ENCODE measurements around the gene ASCC3. TPM values are rescaled to one million over a fixed set of nuclear protein-coding genes. Genes with fewer than 3 reads are reported as not detected.

ASCC3 gene
- total RNA-seq, 2 donors from 2014 or later: 35.7 to 56.2 TPM

- no peak for DNase-seq (ENCODE audit: low spot score)
- no peaks in the 10 kb centered on the region for H3K27me3 ChIP-seq (replicated peaks; ENCODE audit: insufficient read depth)
- TF ChIP-seq CTCF (IDR thresholded peaks at IDR 0.05): no peak
- no peaks in the 10 kb centered on the region for H3K4me1 ChIP-seq (ENCODE audit: control insufficient read depth in 1 of 2, low read depth in 2 of 2)
- H3K27ac ChIP-seq: no peak overlapping the region
- H3K4me3 ChIP-seq: no peak overlapping the region
- H3K36me3 ChIP-seq: no peaks in the 10 kb centered on the region
- no peak for ATAC-seq (ENCODE audit: insufficient number of reproducible peaks, low FRiP score, low read depth)
- no peaks in the 10 kb centered on the region for H3K9me3 ChIP-seq
Observed at GRCh38 chr6:100612094-100612493, 269.0 kb downstream of the ASCC3 start.

GRCh38 chr6:100599088-100599770 is 281.9 kb downstream of the ASCC3 start:
- H3K4me1 ChIP-seq (ENCODE audit: control insufficient read depth in 1 of 2, low read depth in 2 of 2): no peaks in the 10 kb centered on the region
- DNase-seq (ENCODE audit: low spot score): no peak
- ATAC-seq (ENCODE audit: insufficient number of reproducible peaks, low FRiP score, low read depth): no peak
- H3K36me3 ChIP-seq: peaks cover 15% of the 10 kb centered on the region
- TF ChIP-seq CTCF (IDR thresholded peaks at IDR 0.05): no peak
- H3K9me3 ChIP-seq: no peaks in the 10 kb centered on the region
- H3K27me3 ChIP-seq (replicated peaks; ENCODE audit: insufficient read depth): no peaks in the 10 kb centered on the region
- H3K4me3 ChIP-seq: no peak overlapping the region
- no peak overlapping the region for H3K27ac ChIP-seq

GRCh38 chr6:100595456-100595855 is 285.7 kb downstream of the ASCC3 start:
- DNase-seq (ENCODE audit: low spot score) (no peak), ATAC-seq (ENCODE audit: insufficient number of reproducible peaks, low FRiP score, low read depth) (no peak)
- Histone ChIP-seq H3K27ac (no peak overlapping the region), H3K4me3 (no peak overlapping the region), H3K9me3 (no peaks in the 10 kb centered on the region), H3K4me1 (ENCODE audit: control insufficient read depth in 1 of 2, low read depth in 2 of 2) (peaks cover 0 to 2% of the 10 kb centered on the region in 2 donors), H3K36me3 (peaks cover 12% of the 10 kb centered on the region), H3K27me3 (replicated peaks; ENCODE audit: insufficient read depth) (no peaks in the 10 kb centered on the region)
- TF ChIP-seq CTCF (IDR thresholded peaks at IDR 0.05): no peak

GRCh38 chr6:100593522-100593921 is 287.6 kb downstream of the ASCC3 start:
- Histone ChIP-seq H3K36me3 (peaks cover 9% of the 10 kb centered on the region), H3K4me1 (ENCODE audit: control insufficient read depth in 1 of 2, low read depth in 2 of 2) (peaks cover 0 to 2% of the 10 kb centered on the region in 2 donors), H3K27ac (no peak overlapping the region), H3K9me3 (no peaks in the 10 kb centered on the region), H3K27me3 (replicated peaks; ENCODE audit: insufficient read depth) (no peaks in the 10 kb centered on the region), H3K4me3 (no peak overlapping the region)
- no peak for ATAC-seq (ENCODE audit: insufficient number of reproducible peaks, low FRiP score, low read depth)
- no peak for DNase-seq (ENCODE audit: low spot score)
- no peak for TF ChIP-seq CTCF (IDR thresholded peaks at IDR 0.05)

- DNase-seq (ENCODE audit: low spot score) (no peak), ATAC-seq (ENCODE audit: insufficient number of reproducible peaks, low FRiP score, low read depth) (no peak)
- no peaks in the 10 kb centered on the region for H3K9me3 ChIP-seq
- H3K27me3 ChIP-seq (replicated peaks; ENCODE audit: insufficient read depth): no peaks in the 10 kb centered on the region
- H3K4me3 ChIP-seq: no peak overlapping the region
- H3K4me1 ChIP-seq (ENCODE audit: control insufficient read depth in 1 of 2, low read depth in 2 of 2): peaks cover 0 to 2% of the 10 kb centered on the region in 2 donors
- H3K27ac ChIP-seq: no peak overlapping the region
- TF ChIP-seq CTCF (IDR thresholded peaks at IDR 0.05): no peak
- peaks cover 6% of the 10 kb centered on the region for H3K36me3 ChIP-seq
Observed at GRCh38 chr6:100592929-100593328, 288.2 kb downstream of the ASCC3 start.

Data from thoracic aorta (tissue), 2 donors.